ENCODE results near the gene PROM1.

- TF ChIP-seq, protein P1, sequence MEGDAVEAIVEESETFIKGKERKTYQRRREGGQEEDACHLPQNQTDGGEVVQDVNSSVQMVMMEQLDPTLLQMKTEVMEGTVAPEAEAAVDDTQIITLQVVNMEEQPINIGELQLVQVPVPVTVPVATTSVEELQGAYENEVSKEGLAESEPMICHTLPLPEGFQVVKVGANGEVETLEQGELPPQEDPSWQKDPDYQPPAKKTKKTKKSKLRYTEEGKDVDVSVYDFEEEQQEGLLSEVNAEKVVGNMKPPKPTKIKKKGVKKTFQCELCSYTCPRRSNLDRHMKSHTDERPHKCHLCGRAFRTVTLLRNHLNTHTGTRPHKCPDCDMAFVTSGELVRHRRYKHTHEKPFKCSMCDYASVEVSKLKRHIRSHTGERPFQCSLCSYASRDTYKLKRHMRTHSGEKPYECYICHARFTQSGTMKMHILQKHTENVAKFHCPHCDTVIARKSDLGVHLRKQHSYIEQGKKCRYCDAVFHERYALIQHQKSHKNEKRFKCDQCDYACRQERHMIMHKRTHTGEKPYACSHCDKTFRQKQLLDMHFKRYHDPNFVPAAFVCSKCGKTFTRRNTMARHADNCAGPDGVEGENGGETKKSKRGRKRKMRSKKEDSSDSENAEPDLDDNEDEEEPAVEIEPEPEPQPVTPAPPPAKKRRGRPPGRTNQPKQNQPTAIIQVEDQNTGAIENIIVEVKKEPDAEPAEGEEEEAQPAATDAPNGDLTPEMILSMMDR (IDR thresholded peaks at IDR 0.05): no peak
- TF ChIP-seq POLR2AphosphoS5 (IDR thresholded peaks at IDR 0.05) (no peak), POLR2A (IDR thresholded peaks at IDR 0.05) (no peak), EP300 (IDR thresholded peaks at IDR 0.05) (no peak)
Observed at GRCh38 chr4:16114546-16114945, 30.7 kb upstream of the PROM1 start.
